Neuronal stem cell (in vitro differentiated cells): ENCODE measurements around the gene PLEKHO1.
A peak's percentile ranks its signal among the peaks of the same experiment; 100 is the strongest.

Experiments used
- DNase-seq: peaks from one replicate; pipeline ENCODE4 v3.0.0-alpha.2; 2013; ENCODE audit warnings: low spot score
- H2AFZ ChIP-seq: one replicate; pipeline ENCODE4 v1.6.1; 2013; ENCODE audit warnings: mild to moderate bottlenecking, low read length, inconsistent platforms
- H2AK5ac ChIP-seq: 2 replicates; pipeline ENCODE4 v1.6.1; 2013; ENCODE audit warnings: low read depth, mild to moderate bottlenecking, inconsistent platforms, low read length, moderate library complexity, mixed read lengths
- H2BK120ac ChIP-seq: 2 replicates; pipeline ENCODE4 v1.6.1; 2013; ENCODE audit warnings: low read depth, mild to moderate bottlenecking, inconsistent platforms, low read length, moderate library complexity, mixed read lengths
- H2BK12ac ChIP-seq: one replicate; pipeline ENCODE4 v1.6.1; 2013; ENCODE audit warnings: low read length, inconsistent platforms
- H2BK15ac ChIP-seq: 2 replicates; pipeline ENCODE4 v1.6.1; 2013; ENCODE audit warnings: mild to moderate bottlenecking, low read length, inconsistent platforms, mixed read lengths
- H2BK5ac ChIP-seq: one replicate; pipeline ENCODE4 v1.6.1; 2013; ENCODE audit warnings: inconsistent platforms, mild to moderate bottlenecking, low read length, moderate library complexity
- H3K14ac ChIP-seq: one replicate; pipeline ENCODE4 v1.6.1; 2013; ENCODE audit warnings: low read length, inconsistent platforms
- H3K18ac ChIP-seq: 2 replicates; pipeline ENCODE4 v1.6.1; 2013; ENCODE audit warnings: low read length, inconsistent platforms
- H3K23ac ChIP-seq: 2 replicates; pipeline ENCODE4 v1.6.1; 2013; ENCODE audit warnings: low read depth, mild to moderate bottlenecking, mixed read lengths, low read length, inconsistent platforms; ENCODE audit not compliant: poor library complexity
- H3K27ac ChIP-seq: replicated peaks from 3 replicates; pipeline ENCODE4 v1.5.1; 2013; ENCODE audit warnings: low read length, inconsistent platforms
- H3K27me3 ChIP-seq, 3 experiments: 2 replicates each; pipeline ENCODE4 v1.6.1; 2013; ENCODE audit warnings: low read length in 3 of 3, mild to moderate bottlenecking in 2 of 3, inconsistent platforms in 1 of 3, low read depth in 1 of 3, mixed read lengths in 1 of 3, moderate library complexity in 1 of 3; ENCODE audit not compliant: control insufficient read depth in 3 of 3, insufficient read depth in 3 of 3
- H3K36me3 ChIP-seq, 2 donors: replicated peaks in 1 of 2; 2 replicates each; pipeline ENCODE4 v1.6.1; 2013; ENCODE audit warnings: low read length in 2 of 2; ENCODE audit not compliant: control insufficient read depth in 2 of 2, insufficient read depth in 2 of 2
- H3K4ac ChIP-seq: 2 replicates; pipeline ENCODE4 v1.6.1; 2013; ENCODE audit warnings: inconsistent platforms, mild to moderate bottlenecking, low read length, moderate library complexity
- H3K4me1 ChIP-seq, 2 donors: 1 replicate in 1 of 2; 2 replicates in 1 of 2; pipeline ENCODE4 v1.6.1; 2013; ENCODE audit warnings: low read length in 2 of 2, low read depth in 1 of 2; ENCODE audit not compliant: control insufficient read depth in 2 of 2, insufficient read depth in 1 of 2
- H3K4me2 ChIP-seq: one replicate; pipeline ENCODE4 v1.6.1; 2013; ENCODE audit warnings: mild to moderate bottlenecking, low read length, inconsistent platforms; ENCODE audit not compliant: insufficient read depth, poor library complexity, severe bottlenecking
- H3K4me3 ChIP-seq, 2 donors: 2 replicates each; pipeline ENCODE4 v1.5.1; 2013; ENCODE audit warnings: low read length in 2 of 2, mild to moderate bottlenecking in 2 of 2, inconsistent platforms in 1 of 2, moderate library complexity in 1 of 2
- H3K79me1 ChIP-seq: one replicate; pipeline ENCODE4 v1.6.1; 2013; ENCODE audit warnings: low read depth, mild to moderate bottlenecking, inconsistent platforms, low read length, moderate library complexity
- H3K9ac ChIP-seq: one replicate; pipeline ENCODE4 v1.6.1; 2013; ENCODE audit warnings: mild to moderate bottlenecking, low read depth, low read length, inconsistent platforms; ENCODE audit not compliant: poor library complexity
- H3K9me3 ChIP-seq, 2 donors: replicated peaks in 1 of 2; 2 replicates each; pipeline versions ENCODE3 to v1.6.1; 2013; ENCODE audit warnings: low read length in 2 of 2, mild to moderate bottlenecking in 2 of 2, inconsistent platforms in 1 of 2, low read depth in 1 of 2, mixed read lengths in 1 of 2, moderate library complexity in 1 of 2; ENCODE audit not compliant: control insufficient read depth in 2 of 2, insufficient read depth in 1 of 2
- H4K8ac ChIP-seq: one replicate; pipeline ENCODE4 v1.6.1; 2013; ENCODE audit warnings: low read depth, mild to moderate bottlenecking, inconsistent platforms, low read length, moderate library complexity
- H4K91ac ChIP-seq: one replicate; pipeline ENCODE4 v1.6.1; 2013; ENCODE audit warnings: low read length, low read depth, mild to moderate bottlenecking, inconsistent platforms; ENCODE audit not compliant: poor library complexity
- WGBS, 2 donors: extraction: QIAGEN DNeasy Blood & Tissue Kit; methylation state at CpG; one replicate each; pipeline ENCODE4 v1.1.7; 2013; ENCODE audit warnings: missing lambda C conversion rate in 2 of 2, mixed read lengths in 1 of 2; ENCODE audit not compliant: insufficient read length in 2 of 2, insufficient replicate concordance in 1 of 2; ENCODE audit errors: extremely low coverage in 2 of 2; 5-methylcytosine and 5-hydroxymethylcytosine counted together

PLEKHO1 gene

GRCh38 chr1:150161747-150162581 lies 12.2 kb downstream of the PLEKHO1 start:
- Histone ChIP-seq H3K4me2 (peak overlapping the region; percentile 36), H2BK120ac (no peak overlapping the region), H3K9ac (no peak overlapping the region)

GRCh38 chr1:150162582-150162861 lies 12.8 kb downstream of the PLEKHO1 start:
- Histone ChIP-seq H3K9ac (no peak overlapping the region), H3K9me3 (no peaks in the 10 kb centered on the region), H3K4ac (no peak overlapping the region), H4K8ac (no peak overlapping the region), H3K27ac (peak overlapping the region; percentile 96), H3K27me3 (no peaks in the 10 kb centered on the region), H2BK5ac (no peak overlapping the region), H3K79me1 (peaks cover 2% of the 10 kb centered on the region), H3K36me3 (peaks cover 20 to 38% of the 10 kb centered on the region in 2 donors), H2BK12ac (no peak overlapping the region), H2AK5ac (peak overlapping the region; percentile 31), H2AFZ (peak overlapping the region; percentile 32), H3K18ac (peak overlapping the region; percentile 80), H3K4me2 (peak overlapping the region; percentile 36), H3K4me3 (peak overlapping the region in 1 of 2 donors; percentile 16), H4K91ac (no peak overlapping the region), H2BK120ac (no peak overlapping the region), H3K4me1 (peaks cover 26 to 27% of the 10 kb centered on the region in 2 donors), H3K14ac (no peak overlapping the region), H3K23ac (no peak overlapping the region), H2BK15ac (peak overlapping the region; percentile 69)
- no CpG with 5 or more reads among the region's 4 CpGs for WGBS, 2 donors
- no peak for DNase-seq

More at GRCh38 chr1:150161747-150162581, 12.2 kb downstream of the PLEKHO1 start:
- no peak overlapping the region for H3K23ac ChIP-seq
- peak overlapping the region; percentile 32 for H2AFZ ChIP-seq
- peaks cover 26 to 27% of the 10 kb centered on the region in 2 donors for H3K4me1 ChIP-seq
- H2AK5ac ChIP-seq: peak overlapping the region; percentile 31
- no peak overlapping the region for H4K91ac ChIP-seq
- no CpG with 5 or more reads among the region's 9 CpGs for WGBS, 2 donors
- no peak overlapping the region for H3K4me3 ChIP-seq
- H4K8ac ChIP-seq: no peak overlapping the region
- H3K36me3 ChIP-seq: peaks cover 26 to 44% of the 10 kb centered on the region in 2 donors
- DNase-seq: no peak
- H3K79me1 ChIP-seq: peaks cover 2% of the 10 kb centered on the region
- no peak overlapping the region for H3K14ac ChIP-seq
- H2BK5ac ChIP-seq: no peak overlapping the region
- H3K27ac ChIP-seq: peak overlapping the region; percentile 96
- no peak overlapping the region for H3K4ac ChIP-seq
- H3K18ac ChIP-seq: peak overlapping the region; percentile 80
- no peaks in the 10 kb centered on the region for H3K9me3 ChIP-seq
- no peaks in the 10 kb centered on the region for H3K27me3 ChIP-seq
- peak overlapping the region; percentile 69 for H2BK15ac ChIP-seq
- no peak overlapping the region for H2BK12ac ChIP-seq

DNA sequence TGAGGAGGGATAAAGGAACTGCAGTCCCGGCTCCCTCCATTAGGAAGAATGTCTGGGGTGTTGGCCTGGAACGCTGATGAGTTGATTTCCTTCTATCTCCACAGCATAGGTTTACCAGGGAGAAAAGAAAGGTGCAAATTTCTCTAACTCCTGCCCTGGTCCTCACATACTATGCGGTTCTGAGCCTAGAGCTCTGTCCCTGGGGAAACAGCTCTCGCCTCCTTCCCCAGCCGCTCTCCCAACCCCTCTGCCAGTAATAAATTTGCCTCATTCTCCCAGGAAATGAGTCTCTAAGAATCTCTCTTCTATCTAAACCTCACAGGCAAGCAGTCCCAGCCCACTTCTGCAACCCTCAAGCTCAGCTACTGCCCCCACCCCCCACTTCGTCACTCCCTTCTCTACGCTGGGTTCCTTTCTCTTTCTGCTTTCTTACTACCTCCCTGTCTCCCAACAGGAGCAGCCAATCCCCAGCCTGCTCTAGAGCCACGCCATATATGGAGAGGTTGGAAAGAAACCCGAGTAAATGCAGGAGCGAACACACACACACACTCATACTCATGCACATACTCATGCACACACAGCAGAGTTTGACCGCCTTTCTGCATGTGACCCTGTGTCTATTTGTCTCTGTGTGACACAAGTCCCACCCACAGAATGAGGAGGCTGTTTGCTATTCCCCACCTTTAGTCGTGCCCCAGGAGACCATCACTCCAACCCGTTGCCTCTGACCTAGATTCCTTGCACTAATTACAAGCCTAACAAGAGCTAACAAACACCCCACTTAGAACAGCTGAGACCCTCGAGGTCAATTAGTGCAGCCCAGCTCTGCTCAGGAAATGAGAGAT lies 13.4 kb downstream of the PLEKHO1 start:
- Histone ChIP-seq H3K14ac (no peak overlapping the region), H3K18ac (peak overlapping the region; percentile 80), H3K27me3 (no peaks in the 10 kb centered on the region), H4K8ac (no peak overlapping the region), H2BK5ac (no peak overlapping the region), H2BK120ac (no peak overlapping the region), H3K79me1 (peaks cover 2% of the 10 kb centered on the region), H3K27ac (peak overlapping the region; percentile 96), H3K23ac (no peak overlapping the region), H3K4me1 (peaks cover 26 to 27% of the 10 kb centered on the region in 2 donors), H2BK15ac (peak overlapping the region; percentile 69), H3K4me3 (peak overlapping the region in 1 of 2 donors; percentile 16), H3K9me3 (no peaks in the 10 kb centered on the region), H4K91ac (no peak overlapping the region), H2AK5ac (peak overlapping the region; percentile 31), H2AFZ (peak overlapping the region; percentile 32), H3K36me3 (peaks cover 16 to 33% of the 10 kb centered on the region in 2 donors), H3K4me2 (peak overlapping the region; percentile 36), H3K4ac (no peak overlapping the region), H2BK12ac (no peak overlapping the region), H3K9ac (no peak overlapping the region)
- no CpG with 5 or more reads among the region's 14 CpGs for WGBS, 2 donors
- peak; percentile 83 for DNase-seq

GRCh38 chr1:150164224-150164623 lies 14.5 kb downstream of the PLEKHO1 start:
- no peak overlapping the region for H3K9ac ChIP-seq
- peaks cover 9 to 21% of the 10 kb centered on the region in 2 donors for H3K36me3 ChIP-seq
- DNase-seq: no peak
- no peak overlapping the region for H3K4me2 ChIP-seq
- H4K91ac ChIP-seq: no peak overlapping the region
- no peak overlapping the region for H2BK5ac ChIP-seq
- no peak overlapping the region for H3K4me3 ChIP-seq
- no peak overlapping the region for H2BK15ac ChIP-seq
- peaks cover 2% of the 10 kb centered on the region for H3K79me1 ChIP-seq
- H4K8ac ChIP-seq: no peak overlapping the region
- H3K27me3 ChIP-seq: no peaks in the 10 kb centered on the region
- no peak overlapping the region for H3K18ac ChIP-seq
- H3K23ac ChIP-seq: no peak overlapping the region
- H3K4me1 ChIP-seq: peaks cover 26 to 27% of the 10 kb centered on the region in 2 donors
- H2BK12ac ChIP-seq: no peak overlapping the region
- H2AFZ ChIP-seq: no peak overlapping the region
- H3K14ac ChIP-seq: no peak overlapping the region
- no peaks in the 10 kb centered on the region for H3K9me3 ChIP-seq
- H2BK120ac ChIP-seq: no peak overlapping the region
- WGBS, 2 donors: no CpG with 5 or more reads among the region's 5 CpGs
- H3K4ac ChIP-seq: no peak overlapping the region
- no peak overlapping the region for H3K27ac ChIP-seq
- peak overlapping the region; percentile 63 for H2AK5ac ChIP-seq
